Stimulated activated naive CD8-positive, alpha-beta T cell treated with anti-CD3 and anti-CD28 coated beads, Interleukin-15, Interleukin-2, amounts not matched to agents 100 ng/mL and 50 ng/mL, for 24 hours (primary cell): ENCODE measurements around the gene POLE.

Source experiments
- H3K27ac Mint-ChIP-seq: one replicate; pipeline ENCODE4 v1.8.0; 2021; ENCODE audit warnings: mild to moderate bottlenecking, mixed read lengths
- H3K27me3 Mint-ChIP-seq: one replicate; pipeline ENCODE4 v1.8.0; 2021; ENCODE audit warnings: mixed read lengths
- H3K36me3 Mint-ChIP-seq: one replicate; pipeline ENCODE4 v1.8.0; 2021; ENCODE audit warnings: low read depth, mixed read lengths
- H3K4me1 Mint-ChIP-seq: one replicate; pipeline ENCODE4 v1.8.0; 2021; ENCODE audit warnings: low read depth, mixed read lengths
- H3K4me3 Mint-ChIP-seq: one replicate; pipeline ENCODE4 v1.8.0; 2021; ENCODE audit warnings: mild to moderate bottlenecking, mixed read lengths
- H3K9me3 Mint-ChIP-seq: one replicate; pipeline ENCODE4 v1.8.0; 2021; ENCODE audit warnings: mixed read lengths

Gene POLE, protein sequence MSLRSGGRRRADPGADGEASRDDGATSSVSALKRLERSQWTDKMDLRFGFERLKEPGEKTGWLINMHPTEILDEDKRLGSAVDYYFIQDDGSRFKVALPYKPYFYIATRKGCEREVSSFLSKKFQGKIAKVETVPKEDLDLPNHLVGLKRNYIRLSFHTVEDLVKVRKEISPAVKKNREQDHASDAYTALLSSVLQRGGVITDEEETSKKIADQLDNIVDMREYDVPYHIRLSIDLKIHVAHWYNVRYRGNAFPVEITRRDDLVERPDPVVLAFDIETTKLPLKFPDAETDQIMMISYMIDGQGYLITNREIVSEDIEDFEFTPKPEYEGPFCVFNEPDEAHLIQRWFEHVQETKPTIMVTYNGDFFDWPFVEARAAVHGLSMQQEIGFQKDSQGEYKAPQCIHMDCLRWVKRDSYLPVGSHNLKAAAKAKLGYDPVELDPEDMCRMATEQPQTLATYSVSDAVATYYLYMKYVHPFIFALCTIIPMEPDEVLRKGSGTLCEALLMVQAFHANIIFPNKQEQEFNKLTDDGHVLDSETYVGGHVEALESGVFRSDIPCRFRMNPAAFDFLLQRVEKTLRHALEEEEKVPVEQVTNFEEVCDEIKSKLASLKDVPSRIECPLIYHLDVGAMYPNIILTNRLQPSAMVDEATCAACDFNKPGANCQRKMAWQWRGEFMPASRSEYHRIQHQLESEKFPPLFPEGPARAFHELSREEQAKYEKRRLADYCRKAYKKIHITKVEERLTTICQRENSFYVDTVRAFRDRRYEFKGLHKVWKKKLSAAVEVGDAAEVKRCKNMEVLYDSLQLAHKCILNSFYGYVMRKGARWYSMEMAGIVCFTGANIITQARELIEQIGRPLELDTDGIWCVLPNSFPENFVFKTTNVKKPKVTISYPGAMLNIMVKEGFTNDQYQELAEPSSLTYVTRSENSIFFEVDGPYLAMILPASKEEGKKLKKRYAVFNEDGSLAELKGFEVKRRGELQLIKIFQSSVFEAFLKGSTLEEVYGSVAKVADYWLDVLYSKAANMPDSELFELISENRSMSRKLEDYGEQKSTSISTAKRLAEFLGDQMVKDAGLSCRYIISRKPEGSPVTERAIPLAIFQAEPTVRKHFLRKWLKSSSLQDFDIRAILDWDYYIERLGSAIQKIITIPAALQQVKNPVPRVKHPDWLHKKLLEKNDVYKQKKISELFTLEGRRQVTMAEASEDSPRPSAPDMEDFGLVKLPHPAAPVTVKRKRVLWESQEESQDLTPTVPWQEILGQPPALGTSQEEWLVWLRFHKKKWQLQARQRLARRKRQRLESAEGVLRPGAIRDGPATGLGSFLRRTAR (N-terminal part only)

DNA sequence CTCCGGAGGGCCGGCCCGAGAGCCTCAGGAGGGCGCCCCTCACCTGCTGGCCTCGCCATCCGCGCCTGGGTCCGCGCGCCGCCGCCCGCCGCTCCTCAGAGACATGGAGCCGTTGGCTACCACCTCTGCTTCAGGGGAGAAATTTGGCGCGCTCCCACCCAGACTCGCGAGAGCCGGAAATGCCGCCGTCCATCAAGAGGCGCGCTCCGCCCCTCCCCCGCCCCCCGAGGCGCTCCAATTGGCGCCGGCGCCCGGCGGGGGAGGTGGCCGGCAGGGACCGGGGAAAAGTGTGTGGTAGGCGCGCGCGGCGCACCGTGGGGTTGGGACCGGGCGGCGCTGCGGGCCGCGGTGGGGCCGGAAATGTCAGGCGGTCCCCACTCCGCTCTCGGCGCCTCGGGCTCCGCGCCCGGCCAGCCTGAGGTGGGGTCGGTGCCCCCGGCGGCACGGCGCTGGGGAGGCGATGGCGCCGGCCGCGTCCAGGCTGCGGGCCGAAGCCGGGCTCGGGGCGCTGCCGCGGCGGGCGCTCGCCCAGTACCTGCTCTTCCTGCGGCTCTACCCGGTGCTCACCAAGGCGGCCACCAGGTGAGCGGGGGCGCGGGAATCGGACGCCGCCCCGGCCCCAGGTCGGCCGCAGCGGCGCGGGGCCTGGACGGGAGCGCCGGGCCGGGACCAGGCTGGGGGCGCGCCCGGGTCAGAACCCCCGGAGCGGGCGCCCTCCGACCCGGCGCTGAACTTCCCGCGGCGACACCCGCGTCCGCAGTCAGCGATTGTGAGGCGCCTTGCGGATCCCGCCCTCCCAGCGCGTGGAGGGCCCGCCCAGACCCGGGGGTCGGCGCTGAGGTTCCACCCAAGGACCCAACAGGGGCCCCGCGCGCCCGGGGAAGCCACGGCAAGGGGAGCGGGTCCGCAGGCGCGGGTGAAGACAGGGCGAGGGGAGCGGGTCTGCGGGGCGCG, at the start of gene POLE, which contains the start of gene PXMP2:
Gene POLE (minus strand): TSS at position 132 of the 954 bp plus-strand sequence. CDS start 27 bp downstream, at position 105.
Gene PXMP2 (plus strand): TSS at position 377 of the 954 bp plus-strand sequence. CDS start 84 bp downstream, at position 461.
- peaks cover 22% of the 10 kb centered on the region for H3K4me1 Mint-ChIP-seq
- H3K9me3 Mint-ChIP-seq = no peaks in the 10 kb centered on the region
- peak within 1 kb of the TSS; percentile 80 for H3K4me3 Mint-ChIP-seq
- H3K27ac Mint-ChIP-seq = peak within 1 kb of the TSS; percentile 76
- H3K27me3 Mint-ChIP-seq = peaks cover 3% of the 10 kb centered on the region
- peaks cover 17% of the 10 kb centered on the region for H3K36me3 Mint-ChIP-seq

DNA sequence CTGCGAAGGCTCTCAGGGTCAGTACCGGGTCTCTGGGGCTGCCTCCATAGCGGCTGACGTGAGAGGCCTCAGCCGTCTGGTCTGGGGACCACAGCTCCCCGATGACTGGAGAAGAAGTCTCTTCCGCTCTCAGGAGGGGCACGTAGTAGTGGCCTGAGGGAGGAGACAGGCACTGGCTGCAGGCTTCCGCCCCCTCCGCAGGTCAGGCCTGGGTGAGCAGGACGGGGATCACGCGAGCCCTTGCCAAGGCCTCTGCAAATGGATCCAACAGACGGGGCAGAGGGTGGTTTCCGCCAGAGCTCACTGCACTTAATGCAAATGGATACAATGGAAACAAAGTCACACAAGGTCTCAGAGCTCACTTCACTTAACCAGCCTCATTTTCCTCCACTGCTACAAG, 49.8 kb upstream of the POLE start:
- Mint-ChIP-seq H3K27ac (no peak overlapping the region), H3K9me3 (no peaks in the 10 kb centered on the region), H3K27me3 (no peaks in the 10 kb centered on the region), H3K4me1 (no peaks in the 10 kb centered on the region), H3K36me3 (peaks cover 88% of the 10 kb centered on the region), H3K4me3 (no peak overlapping the region)

DNA sequence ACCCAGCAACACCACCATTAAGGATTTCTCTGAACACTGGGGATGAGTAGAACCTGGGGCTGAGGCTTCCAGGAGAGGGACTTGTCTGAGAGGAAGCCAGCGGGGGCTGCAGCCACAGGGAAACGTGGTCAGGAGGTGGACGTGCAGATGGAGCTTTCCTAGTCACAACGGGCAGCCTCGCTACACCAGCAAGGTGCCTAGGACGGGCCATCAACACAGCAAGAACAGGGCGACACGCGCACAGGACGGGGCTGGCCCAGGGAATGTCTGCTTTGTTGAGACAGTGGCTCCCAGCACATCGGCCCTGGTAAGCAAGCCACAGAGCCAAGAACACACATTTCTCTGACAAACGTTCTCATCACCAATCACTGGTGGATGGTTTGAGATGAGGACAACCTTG, 49.2 kb upstream of the POLE start:
- Mint-ChIP-seq H3K4me1 (no peaks in the 10 kb centered on the region), H3K9me3 (no peaks in the 10 kb centered on the region), H3K27me3 (no peaks in the 10 kb centered on the region), H3K36me3 (peaks cover 88% of the 10 kb centered on the region), H3K4me3 (no peak overlapping the region), H3K27ac (no peak overlapping the region)

DNA sequence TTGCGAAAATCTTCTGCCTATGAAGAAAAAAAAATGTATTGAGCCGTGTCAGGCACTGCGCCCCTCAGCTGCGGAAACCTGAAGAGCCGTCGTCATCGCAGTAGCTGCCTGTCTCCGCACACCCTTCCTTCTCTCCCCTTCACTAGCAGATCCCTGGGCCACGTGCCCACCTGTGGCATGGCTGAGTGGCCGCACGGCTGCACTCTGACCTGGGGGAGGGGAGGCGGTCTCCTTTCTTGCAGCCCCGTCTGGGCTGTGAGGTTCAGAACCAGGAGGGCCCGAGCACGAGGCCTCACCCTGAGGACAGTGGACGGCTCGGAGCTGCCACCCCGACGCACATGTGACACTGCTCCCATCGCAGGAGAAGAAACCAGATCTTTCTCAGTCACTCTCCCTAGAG, 48.4 kb upstream of the POLE start:
- Mint-ChIP-seq H3K36me3 (peaks cover 88% of the 10 kb centered on the region), H3K27ac (peak overlapping the region; percentile 23), H3K27me3 (no peaks in the 10 kb centered on the region), H3K4me1 (no peaks in the 10 kb centered on the region), H3K9me3 (no peaks in the 10 kb centered on the region), H3K4me3 (no peak overlapping the region)

DNA sequence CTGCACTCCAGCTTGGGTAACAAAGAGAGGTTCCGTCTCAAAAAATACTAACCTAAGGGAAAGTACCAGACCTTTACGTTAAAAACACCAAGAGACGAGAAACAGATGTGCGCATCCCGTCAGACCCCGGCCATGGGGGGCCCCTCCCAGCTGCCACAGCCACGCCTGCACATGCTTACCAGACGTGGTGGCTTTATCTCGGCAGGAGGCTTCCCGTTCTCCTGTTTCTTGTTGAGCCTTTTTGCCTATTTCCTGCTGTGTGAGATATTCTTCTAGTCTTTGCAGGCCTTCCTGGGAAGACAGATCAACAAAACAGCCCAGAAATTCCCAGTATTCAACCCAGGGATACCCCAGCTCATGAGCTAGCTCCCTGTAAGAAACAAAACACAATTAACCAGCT, 47.1 kb upstream of the POLE start:
- H3K36me3 Mint-ChIP-seq = peaks cover 86% of the 10 kb centered on the region
- H3K4me3 Mint-ChIP-seq = no peak overlapping the region
- H3K4me1 Mint-ChIP-seq = peaks cover 4% of the 10 kb centered on the region
- no peaks in the 10 kb centered on the region for H3K27me3 Mint-ChIP-seq
- no peak overlapping the region for H3K27ac Mint-ChIP-seq
- H3K9me3 Mint-ChIP-seq = no peaks in the 10 kb centered on the region

DNA sequence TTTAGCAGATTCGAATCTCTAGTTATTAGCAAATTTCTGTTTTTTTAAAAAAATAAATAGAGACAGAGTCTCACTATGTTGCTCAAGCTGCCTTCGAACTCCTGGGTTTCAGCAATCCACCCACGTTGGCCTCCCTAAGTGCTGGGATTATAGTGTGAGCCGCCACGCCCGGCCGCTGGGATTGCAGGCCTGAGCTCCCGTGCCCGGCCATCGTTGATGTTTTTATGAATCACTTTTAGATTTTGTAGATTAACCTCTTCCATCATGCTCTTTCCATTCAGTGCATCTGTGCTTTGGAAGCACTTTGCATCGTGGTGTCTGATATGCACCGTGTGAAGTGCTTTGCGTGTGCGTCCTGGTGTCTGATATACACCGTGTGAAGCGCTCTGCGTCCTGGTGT, 44.4 kb upstream of the POLE start:
- Mint-ChIP-seq H3K27ac (no peak overlapping the region), H3K9me3 (no peaks in the 10 kb centered on the region), H3K36me3 (peaks cover 92% of the 10 kb centered on the region), H3K27me3 (no peaks in the 10 kb centered on the region), H3K4me1 (peaks cover 4% of the 10 kb centered on the region), H3K4me3 (no peak overlapping the region)

DNA sequence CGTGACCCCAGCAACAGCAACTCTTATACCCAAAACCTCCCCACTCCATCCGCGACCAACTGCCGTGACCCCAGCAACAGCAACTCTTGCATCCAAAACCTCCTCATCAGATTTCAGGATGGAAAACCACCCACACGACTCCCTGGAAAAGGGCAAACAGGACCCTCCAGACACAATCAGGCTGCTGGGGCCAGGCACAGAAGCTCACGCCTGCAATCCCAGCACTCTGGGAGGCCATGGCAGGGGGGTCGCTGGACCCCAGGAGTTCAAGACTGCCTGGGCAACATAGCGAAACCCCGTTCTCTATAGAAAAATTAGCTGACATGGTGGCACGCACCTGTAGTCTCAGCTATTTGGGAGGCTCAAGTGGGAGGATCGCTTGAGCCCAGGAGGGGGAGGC, 43.2 kb upstream of the POLE start:
- no peaks in the 10 kb centered on the region for H3K9me3 Mint-ChIP-seq
- H3K27me3 Mint-ChIP-seq = no peaks in the 10 kb centered on the region
- H3K4me3 Mint-ChIP-seq = peak overlapping the region; percentile 19
- H3K36me3 Mint-ChIP-seq = peaks cover 92% of the 10 kb centered on the region
- peak overlapping the region; percentile 54 for H3K27ac Mint-ChIP-seq
- peaks cover 9% of the 10 kb centered on the region for H3K4me1 Mint-ChIP-seq

DNA sequence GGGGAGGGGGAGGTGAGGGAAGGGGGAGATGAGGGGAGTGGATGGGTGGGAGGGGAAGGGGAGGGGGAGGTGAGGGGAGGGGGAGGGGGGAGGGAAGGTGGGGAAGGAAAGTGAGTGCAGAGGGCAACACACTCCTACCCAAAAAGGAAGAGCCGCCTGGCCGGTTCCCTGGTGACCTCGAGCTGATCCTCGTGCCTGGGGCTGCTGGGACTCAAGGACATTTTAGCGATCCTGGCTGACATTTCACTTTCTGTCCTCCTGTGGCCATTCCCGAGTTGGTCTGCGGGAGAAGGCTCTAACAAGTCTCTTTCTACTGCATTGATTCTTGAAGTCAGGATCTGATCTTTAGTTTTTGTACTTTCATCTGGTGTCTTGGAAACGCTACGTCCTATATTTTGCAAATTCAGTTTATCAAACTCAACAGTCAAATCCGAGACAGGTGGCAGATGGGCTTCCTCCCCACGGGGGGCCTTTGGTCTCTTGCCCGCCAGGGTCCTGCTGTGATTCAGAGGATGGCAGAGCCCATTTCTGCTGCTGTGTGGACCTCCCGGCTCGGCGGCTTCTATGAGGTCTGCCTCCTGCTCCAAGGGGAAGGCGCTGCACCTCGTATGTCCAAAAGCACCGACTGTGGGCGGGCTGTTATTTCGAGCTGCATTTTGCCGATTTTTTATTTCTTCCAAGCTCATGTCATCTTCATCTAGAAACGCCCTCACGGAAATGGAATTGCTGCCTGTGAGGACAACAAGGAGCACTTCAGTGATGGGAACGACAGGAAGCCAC, 42.6 kb upstream of the POLE start:
- H3K4me3 Mint-ChIP-seq = peak overlapping the region; percentile 19
- H3K27me3 Mint-ChIP-seq = no peaks in the 10 kb centered on the region
- H3K36me3 Mint-ChIP-seq = peaks cover 94% of the 10 kb centered on the region
- H3K4me1 Mint-ChIP-seq = peaks cover 9% of the 10 kb centered on the region
- H3K9me3 Mint-ChIP-seq = no peaks in the 10 kb centered on the region
- H3K27ac Mint-ChIP-seq = peak overlapping the region; percentile 54

DNA sequence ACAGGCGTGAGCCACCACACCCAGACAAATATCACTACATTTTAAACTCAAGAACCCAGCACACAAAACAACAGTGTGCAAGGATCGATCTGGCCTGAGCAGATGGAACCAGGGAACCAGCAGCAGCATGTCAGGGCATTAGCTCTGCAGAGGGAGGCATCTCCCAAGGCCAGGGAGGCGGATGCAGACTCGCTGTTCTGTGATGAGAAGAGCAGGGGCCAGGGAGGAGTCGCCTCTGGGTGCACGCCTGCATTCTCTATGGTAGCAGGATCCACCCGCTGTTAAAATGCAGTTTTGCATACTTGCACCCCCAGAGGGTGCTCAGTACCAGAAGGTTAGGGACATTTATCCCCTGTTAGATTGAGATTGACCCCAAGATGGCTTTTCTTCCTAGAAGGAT, 41.4 kb upstream of the POLE start:
- peaks cover 92% of the 10 kb centered on the region for H3K36me3 Mint-ChIP-seq
- H3K9me3 Mint-ChIP-seq = no peaks in the 10 kb centered on the region
- H3K27me3 Mint-ChIP-seq = no peaks in the 10 kb centered on the region
- H3K4me3 Mint-ChIP-seq = no peak overlapping the region
- H3K27ac Mint-ChIP-seq = no peak overlapping the region
- peaks cover 9% of the 10 kb centered on the region for H3K4me1 Mint-ChIP-seq

DNA sequence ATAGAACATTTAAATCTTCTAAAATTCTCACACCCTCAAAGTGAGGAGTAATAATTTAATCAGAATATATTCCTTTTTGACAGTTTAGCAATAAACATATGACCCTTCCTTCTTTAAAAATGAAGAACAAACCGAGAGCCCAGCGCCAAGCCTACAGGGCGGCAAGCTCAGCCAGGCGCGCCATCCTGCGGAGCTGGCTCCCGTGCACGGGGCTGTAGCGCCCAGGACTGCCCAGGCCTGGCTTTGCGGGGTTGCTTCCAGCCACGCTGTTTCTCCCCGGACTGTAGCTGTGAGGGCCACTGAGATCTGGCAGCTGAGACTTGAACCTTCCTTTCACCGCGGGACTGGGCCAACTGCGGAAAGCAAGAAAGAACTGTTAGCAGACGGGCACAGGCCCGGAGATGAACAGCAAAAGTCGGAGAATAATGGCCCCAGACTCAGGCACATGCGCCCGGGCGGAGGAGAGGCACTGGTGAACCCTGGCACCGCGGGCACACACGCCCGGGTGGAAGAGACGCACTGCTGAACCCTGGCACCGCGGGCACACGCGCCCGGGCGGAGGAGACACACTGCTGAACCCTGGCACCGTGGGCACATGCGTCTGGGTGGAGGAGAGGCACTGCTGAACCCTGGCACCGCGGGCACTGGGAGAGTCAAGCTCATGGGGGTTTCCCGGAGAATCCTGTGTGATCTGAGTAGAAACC, 40.1 kb upstream of the POLE start:
- Mint-ChIP-seq H3K36me3 (peaks cover 86% of the 10 kb centered on the region), H3K27me3 (no peaks in the 10 kb centered on the region), H3K27ac (no peak overlapping the region), H3K4me3 (no peak overlapping the region), H3K4me1 (peaks cover 9% of the 10 kb centered on the region), H3K9me3 (no peaks in the 10 kb centered on the region)

DNA sequence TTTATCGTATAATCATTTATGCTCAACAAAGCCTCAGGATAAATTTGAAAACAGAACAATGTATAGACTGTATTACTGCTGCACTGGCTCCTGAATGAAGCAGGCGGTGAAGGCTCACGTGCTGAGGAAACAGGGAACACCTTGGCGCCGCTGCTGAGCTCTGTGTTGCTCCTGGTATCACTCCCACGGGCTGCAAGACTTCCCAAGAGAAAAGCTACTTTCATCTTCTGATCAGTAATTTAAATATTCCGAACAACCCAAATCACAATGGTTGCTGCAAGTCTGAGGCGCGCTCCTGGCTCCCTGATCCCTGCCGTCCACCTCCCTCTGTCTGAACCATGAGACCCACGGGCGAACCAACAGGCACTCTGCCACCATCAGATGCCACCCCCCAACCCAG, 39.2 kb upstream of the POLE start:
- no peak overlapping the region for H3K4me3 Mint-ChIP-seq
- no peaks in the 10 kb centered on the region for H3K27me3 Mint-ChIP-seq
- H3K36me3 Mint-ChIP-seq = peaks cover 82% of the 10 kb centered on the region
- peaks cover 9% of the 10 kb centered on the region for H3K4me1 Mint-ChIP-seq
- peak overlapping the region; percentile 16 for H3K27ac Mint-ChIP-seq
- H3K9me3 Mint-ChIP-seq = no peaks in the 10 kb centered on the region

DNA sequence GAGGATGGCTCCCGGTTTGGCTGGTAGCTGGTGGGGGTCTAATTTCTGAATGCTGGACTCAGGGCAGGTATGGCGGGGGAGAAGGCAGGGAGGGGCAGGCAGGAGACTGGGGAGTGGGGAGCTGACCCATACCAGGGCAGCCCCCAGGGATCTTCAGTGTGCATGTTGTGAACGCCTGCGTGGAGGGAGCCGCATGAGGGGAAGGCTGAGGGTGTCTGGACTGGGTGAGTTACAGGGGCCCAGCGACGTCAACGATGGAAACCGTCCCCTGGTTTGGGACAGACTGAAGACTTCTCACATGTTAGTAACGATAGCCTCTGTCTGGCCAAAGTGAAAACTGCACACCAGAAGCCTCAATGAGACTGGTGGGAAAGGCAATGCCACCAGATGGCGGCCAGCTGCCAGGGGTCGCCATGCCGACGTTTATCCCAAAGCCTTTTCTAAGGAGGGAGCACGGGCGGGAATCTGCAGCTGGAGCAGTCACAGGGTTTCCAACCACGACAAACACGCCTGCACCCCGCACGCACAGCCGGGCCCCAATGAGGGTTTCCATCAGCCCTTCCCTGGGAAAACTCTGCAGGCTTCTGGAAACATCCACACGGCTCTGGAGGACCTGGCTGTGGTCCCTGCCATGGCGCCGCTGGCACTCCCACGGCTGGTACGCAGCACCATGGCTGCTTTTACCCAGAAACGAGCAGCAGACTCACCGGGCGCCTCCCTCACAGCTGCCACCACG, 37.5 kb upstream of the POLE start:
- H3K9me3 Mint-ChIP-seq = no peaks in the 10 kb centered on the region
- H3K4me1 Mint-ChIP-seq = peaks cover 7% of the 10 kb centered on the region
- H3K36me3 Mint-ChIP-seq = peaks cover 77% of the 10 kb centered on the region
- no peak overlapping the region for H3K4me3 Mint-ChIP-seq
- no peak overlapping the region for H3K27ac Mint-ChIP-seq
- no peaks in the 10 kb centered on the region for H3K27me3 Mint-ChIP-seq
